HepG2 (cell line): ENCODE results near the gene UBE2O. TPM values are rescaled to one million over a fixed set of nuclear protein-coding genes. Genes with fewer than 3 reads are reported as not detected.

Experiments used
- BCL3 ChIP-seq: sonication (generic); formaldehyde crosslinking; IDR thresholded peaks from 2 replicates; pipeline ENCODE4 v1.5.1; 2020; ENCODE audit warnings: mild to moderate bottlenecking, missing genetic modification reagents, moderate library complexity
- CC2D1A ChIP-seq: sonication (generic); formaldehyde crosslinking; IDR thresholded peaks from 2 replicates; pipeline ENCODE4 v1.8.1; 2023; ENCODE audit warnings: mild to moderate bottlenecking, missing genetic modification reagents
- FOXP1 ChIP-seq, 2 experiments: fragments of 450-650 bp in 1 of 2; IDR thresholded peaks; 2 replicates each; pipeline ENCODE4 v1.6.1; 2017 to 2018; ENCODE audit warnings: antibody characterized with exemption in 1 of 2
- GTF3A ChIP-seq: sonication (generic); formaldehyde crosslinking; conservative IDR thresholded peaks from 2 replicates; pipeline ENCODE4 v1.4.0; 2020; ENCODE audit warnings: mild to moderate bottlenecking, missing genetic modification reagents
- GZF1 ChIP-seq: sonication (generic); formaldehyde crosslinking; IDR thresholded peaks from 2 replicates; pipeline ENCODE4 v1.5.1; 2020; ENCODE audit warnings: mild to moderate bottlenecking, missing genetic modification reagents
- HIVEP1 ChIP-seq: sonication (generic); formaldehyde crosslinking; IDR thresholded peaks from 2 replicates; pipeline ENCODE4 v1.4.0; 2020; ENCODE audit warnings: mild to moderate bottlenecking, missing genetic modification reagents
- MIER3 ChIP-seq: IDR thresholded peaks from 2 replicates; pipeline ENCODE4 v1.6.1; 2016; ENCODE audit warnings: missing compliant biosample characterization, borderline replicate concordance
- NRL ChIP-seq: sonication (generic); formaldehyde crosslinking; IDR thresholded peaks from 2 replicates; pipeline ENCODE4 v1.5.0; 2020; ENCODE audit warnings: missing genetic modification reagents, mild to moderate bottlenecking, moderate library complexity, borderline replicate concordance
- PAF1 ChIP-seq: IDR thresholded peaks from 2 replicates; pipeline ENCODE4 v1.6.1; 2016; ENCODE audit warnings: missing genetic modification reagents, missing compliant biosample characterization
- POLR2G ChIP-seq: fragments of 200-400 bp; formaldehyde crosslinking; IDR thresholded peaks from 2 replicates; pipeline ENCODE4 v1.6.1; 2018; ENCODE audit warnings: mild to moderate bottlenecking, low read depth, low read length, moderate library complexity
- ZBTB10 ChIP-seq: sonication (generic); formaldehyde crosslinking; IDR thresholded peaks from 2 replicates; pipeline ENCODE4 v1.4.0; 2020; ENCODE audit warnings: missing genetic modification reagents, borderline replicate concordance
- ZFP36L2 ChIP-seq: sonication (generic); formaldehyde crosslinking; IDR thresholded peaks from 2 replicates; pipeline ENCODE4 v1.4.0; 2020; ENCODE audit warnings: missing genetic modification reagents
- ZMAT3 ChIP-seq: sonication (generic); formaldehyde crosslinking; conservative IDR thresholded peaks from 2 replicates; pipeline ENCODE4 v1.7.0; 2021; ENCODE audit warnings: missing genetic modification reagents
- ZNF124 ChIP-seq: sonication (generic); formaldehyde crosslinking; IDR thresholded peaks from 2 replicates; pipeline ENCODE4 v1.4.0; 2020; ENCODE audit warnings: missing genetic modification reagents
- ZNF136 ChIP-seq: sonication (generic); formaldehyde crosslinking; IDR thresholded peaks from 2 replicates; pipeline ENCODE4 v1.8.1; 2022; ENCODE audit warnings: low read depth, mild to moderate bottlenecking, moderate library complexity, missing genetic modification reagents
- ZNF737 ChIP-seq: sonication (generic); formaldehyde crosslinking; IDR thresholded peaks from 2 replicates; pipeline ENCODE4 v1.5.0; 2020; ENCODE audit warnings: missing genetic modification reagents, mild to moderate bottlenecking, borderline replicate concordance
- ZNF772 ChIP-seq: sonication (generic); formaldehyde crosslinking; IDR thresholded peaks from 2 replicates; pipeline ENCODE4 v1.5.0; 2020; ENCODE audit warnings: mild to moderate bottlenecking, missing genetic modification reagents
- ZNF777 ChIP-seq: sonication (generic); formaldehyde crosslinking; IDR thresholded peaks from 2 replicates; pipeline ENCODE4 v1.4.0; 2020; ENCODE audit warnings: missing genetic modification reagents
- ZNF780A ChIP-seq: sonication (generic); formaldehyde crosslinking; IDR thresholded peaks from 2 replicates; pipeline ENCODE4 v1.8.0; 2022; ENCODE audit warnings: mild to moderate bottlenecking, missing genetic modification reagents, moderate library complexity
- polyA plus RNA-seq, 8 experiments: library from polyadenylated mRNA; depleted of rRNA in 3 of 8; stranded (reverse) in 7 of 8; unstranded in 1 of 8; fragments of >200 nt; fragmentation: Illumina TruSeq in 4 of 8; extraction: Trizol in 4 of 8; gene quantifications; 2 replicates each; pipeline versions ENCODE4 v1.2.1 to v1.2.3, GENCODE V29; 2011 to 2016; ENCODE audit warnings: low read depth in 4 of 8, missing spikeins in 1 of 8, mixed read lengths in 1 of 8; ENCODE audit not compliant: insufficient read depth in 1 of 8
- total RNA-seq, 5 experiments: library from RNA; depleted of rRNA; stranded (reverse); fragments of >200 nt; fragmentation: Illumina TruSeq; extraction: Trizol; gene quantifications; 2 replicates each; pipeline ENCODE4 v1.2.3, GENCODE V29; 2016; ENCODE audit warnings: low read depth in 1 of 5
- TF ChIP-seq, protein P1 (sequence below): sonication (generic); formaldehyde crosslinking; IDR thresholded peaks from 2 replicates; pipeline ENCODE4 v1.5.1; 2020; ENCODE audit warnings: mild to moderate bottlenecking, missing genetic modification reagents, borderline replicate concordance
- TF ChIP-seq, protein P2 (sequence below): sonication (generic); formaldehyde crosslinking; IDR thresholded peaks from 2 replicates; pipeline ENCODE4 v1.5.0; 2020; ENCODE audit warnings: mild to moderate bottlenecking, low read depth, missing genetic modification reagents, borderline replicate concordance

UBE2O gene
- total and polyA plus RNA-seq, 2 of the 13 experiments (the other 11 are each of a cell fraction or from before 2014, with no cell fraction given): 21.5 to 23.5 TPM

GRCh38 chr17:76497699-76497978, 44.7 kb upstream of the UBE2O start (continued):
- no peak for TF ChIP-seq ZNF124 (CRISPR knock-in tag)
- no peak for TF ChIP-seq ZNF780A (CRISPR knock-in tag)
- TF ChIP-seq ZMAT3: no peak
- no peak for TF ChIP-seq ZFP36L2 (CRISPR knock-in tag)
- TF ChIP-seq ZBTB10 (CRISPR knock-in tag): no peak
- no peak for TF ChIP-seq ZNF737
- no peak for TF ChIP-seq HIVEP1 (CRISPR knock-in tag)
- 0 out of 2 replicates have a peak, but pooled peaks have one; percentile 8 for TF ChIP-seq ZNF772 (CRISPR knock-in tag)
- TF ChIP-seq, protein P1, sequence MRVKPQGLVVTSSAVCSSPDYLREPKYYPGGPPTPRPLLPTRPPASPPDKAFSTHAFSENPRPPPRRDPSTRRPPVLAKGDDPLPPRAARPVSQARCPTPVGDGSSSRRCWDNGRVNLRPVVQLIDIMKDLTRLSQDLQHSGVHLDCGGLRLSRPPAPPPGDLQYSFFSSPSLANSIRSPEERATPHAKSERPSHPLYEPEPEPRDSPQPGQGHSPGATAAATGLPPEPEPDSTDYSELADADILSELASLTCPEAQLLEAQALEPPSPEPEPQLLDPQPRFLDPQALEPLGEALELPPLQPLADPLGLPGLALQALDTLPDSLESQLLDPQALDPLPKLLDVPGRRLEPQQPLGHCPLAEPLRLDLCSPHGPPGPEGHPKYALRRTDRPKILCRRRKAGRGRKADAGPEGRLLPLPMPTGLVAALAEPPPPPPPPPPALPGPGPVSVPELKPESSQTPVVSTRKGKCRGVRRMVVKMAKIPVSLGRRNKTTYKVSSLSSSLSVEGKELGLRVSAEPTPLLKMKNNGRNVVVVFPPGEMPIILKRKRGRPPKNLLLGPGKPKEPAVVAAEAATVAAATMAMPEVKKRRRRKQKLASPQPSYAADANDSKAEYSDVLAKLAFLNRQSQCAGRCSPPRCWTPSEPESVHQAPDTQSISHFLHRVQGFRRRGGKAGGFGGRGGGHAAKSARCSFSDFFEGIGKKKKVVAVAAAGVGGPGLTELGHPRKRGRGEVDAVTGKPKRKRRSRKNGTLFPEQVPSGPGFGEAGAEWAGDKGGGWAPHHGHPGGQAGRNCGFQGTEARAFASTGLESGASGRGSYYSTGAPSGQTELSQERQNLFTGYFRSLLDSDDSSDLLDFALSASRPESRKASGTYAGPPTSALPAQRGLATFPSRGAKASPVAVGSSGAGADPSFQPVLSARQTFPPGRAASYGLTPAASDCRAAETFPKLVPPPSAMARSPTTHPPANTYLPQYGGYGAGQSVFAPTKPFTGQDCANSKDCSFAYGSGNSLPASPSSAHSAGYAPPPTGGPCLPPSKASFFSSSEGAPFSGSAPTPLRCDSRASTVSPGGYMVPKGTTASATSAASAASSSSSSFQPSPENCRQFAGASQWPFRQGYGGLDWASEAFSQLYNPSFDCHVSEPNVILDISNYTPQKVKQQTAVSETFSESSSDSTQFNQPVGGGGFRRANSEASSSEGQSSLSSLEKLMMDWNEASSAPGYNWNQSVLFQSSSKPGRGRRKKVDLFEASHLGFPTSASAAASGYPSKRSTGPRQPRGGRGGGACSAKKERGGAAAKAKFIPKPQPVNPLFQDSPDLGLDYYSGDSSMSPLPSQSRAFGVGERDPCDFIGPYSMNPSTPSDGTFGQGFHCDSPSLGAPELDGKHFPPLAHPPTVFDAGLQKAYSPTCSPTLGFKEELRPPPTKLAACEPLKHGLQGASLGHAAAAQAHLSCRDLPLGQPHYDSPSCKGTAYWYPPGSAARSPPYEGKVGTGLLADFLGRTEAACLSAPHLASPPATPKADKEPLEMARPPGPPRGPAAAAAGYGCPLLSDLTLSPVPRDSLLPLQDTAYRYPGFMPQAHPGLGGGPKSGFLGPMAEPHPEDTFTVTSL: peak; percentile 6; the same call in 1 of the 2 replicates
- 0 out of 2 replicates have a peak, but pooled peaks have one; percentile 5 for TF ChIP-seq GTF3A (CRISPR knock-in tag)
- no peak for TF ChIP-seq FOXP1 (IDR thresholded peaks at IDR 0.05)
- no peak for TF ChIP-seq FOXP1 (CRISPR knock-in tag; IDR thresholded peaks at IDR 0.05)
- TF ChIP-seq PAF1 (CRISPR knock-in tag): no peak
- TF ChIP-seq GZF1: no peak
- TF ChIP-seq MIER3 (CRISPR knock-in tag): 0 out of 2 replicates have a peak, but pooled peaks have one; percentile 31
- no peak for TF ChIP-seq CC2D1A (CRISPR knock-in tag)
- TF ChIP-seq BCL3 (CRISPR knock-in tag): no peak
- TF ChIP-seq POLR2G: peak; percentile 8; the same call in 1 of the 2 replicates
- TF ChIP-seq, protein P2, sequence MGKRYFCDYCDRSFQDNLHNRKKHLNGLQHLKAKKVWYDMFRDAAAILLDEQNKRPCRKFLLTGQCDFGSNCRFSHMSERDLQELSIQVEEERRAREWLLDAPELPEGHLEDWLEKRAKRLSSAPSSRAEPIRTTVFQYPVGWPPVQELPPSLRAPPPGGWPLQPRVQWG (CRISPR knock-in tag): no peak
- TF ChIP-seq ZNF777: no peak
- TF ChIP-seq ZNF136 (CRISPR knock-in tag): no peak
- no peak for TF ChIP-seq NRL (CRISPR knock-in tag)
